ENCODE data around the gene ARHGAP42.

- TF ChIP-seq POLR2A (IDR thresholded peaks at IDR 0.05): no peak
- TF ChIP-seq, protein P1, sequence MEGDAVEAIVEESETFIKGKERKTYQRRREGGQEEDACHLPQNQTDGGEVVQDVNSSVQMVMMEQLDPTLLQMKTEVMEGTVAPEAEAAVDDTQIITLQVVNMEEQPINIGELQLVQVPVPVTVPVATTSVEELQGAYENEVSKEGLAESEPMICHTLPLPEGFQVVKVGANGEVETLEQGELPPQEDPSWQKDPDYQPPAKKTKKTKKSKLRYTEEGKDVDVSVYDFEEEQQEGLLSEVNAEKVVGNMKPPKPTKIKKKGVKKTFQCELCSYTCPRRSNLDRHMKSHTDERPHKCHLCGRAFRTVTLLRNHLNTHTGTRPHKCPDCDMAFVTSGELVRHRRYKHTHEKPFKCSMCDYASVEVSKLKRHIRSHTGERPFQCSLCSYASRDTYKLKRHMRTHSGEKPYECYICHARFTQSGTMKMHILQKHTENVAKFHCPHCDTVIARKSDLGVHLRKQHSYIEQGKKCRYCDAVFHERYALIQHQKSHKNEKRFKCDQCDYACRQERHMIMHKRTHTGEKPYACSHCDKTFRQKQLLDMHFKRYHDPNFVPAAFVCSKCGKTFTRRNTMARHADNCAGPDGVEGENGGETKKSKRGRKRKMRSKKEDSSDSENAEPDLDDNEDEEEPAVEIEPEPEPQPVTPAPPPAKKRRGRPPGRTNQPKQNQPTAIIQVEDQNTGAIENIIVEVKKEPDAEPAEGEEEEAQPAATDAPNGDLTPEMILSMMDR (IDR thresholded peaks at IDR 0.05 in 8 of 11, conservative IDR thresholded peaks at IDR 0.05 in 3 of 11): no peak
Measured at GRCh38 chr11:100800202-100800601, 113.1 kb downstream of the ARHGAP42 start.

Measured in spleen (tissue), 7 donors.